ENCODE measurements around the gene EIF5B.
"Not testable (repeated sequence)": the region's sequence is repeated elsewhere in the genome, so short reads cannot be mapped to it uniquely, and the experiment has no call there.

EIF5B gene

GRCh38 chr2:99368854-99369253, 31.7 kb downstream of the EIF5B start:
- not testable (repeated sequence) for DNase-seq

- no peak for DNase-seq
Observed at GRCh38 chr2:99373144-99373543, 36.0 kb downstream of the EIF5B start.

GRCh38 chr2:99374747-99375146, 37.6 kb downstream of the EIF5B start:
- no peak for DNase-seq

DNA sequence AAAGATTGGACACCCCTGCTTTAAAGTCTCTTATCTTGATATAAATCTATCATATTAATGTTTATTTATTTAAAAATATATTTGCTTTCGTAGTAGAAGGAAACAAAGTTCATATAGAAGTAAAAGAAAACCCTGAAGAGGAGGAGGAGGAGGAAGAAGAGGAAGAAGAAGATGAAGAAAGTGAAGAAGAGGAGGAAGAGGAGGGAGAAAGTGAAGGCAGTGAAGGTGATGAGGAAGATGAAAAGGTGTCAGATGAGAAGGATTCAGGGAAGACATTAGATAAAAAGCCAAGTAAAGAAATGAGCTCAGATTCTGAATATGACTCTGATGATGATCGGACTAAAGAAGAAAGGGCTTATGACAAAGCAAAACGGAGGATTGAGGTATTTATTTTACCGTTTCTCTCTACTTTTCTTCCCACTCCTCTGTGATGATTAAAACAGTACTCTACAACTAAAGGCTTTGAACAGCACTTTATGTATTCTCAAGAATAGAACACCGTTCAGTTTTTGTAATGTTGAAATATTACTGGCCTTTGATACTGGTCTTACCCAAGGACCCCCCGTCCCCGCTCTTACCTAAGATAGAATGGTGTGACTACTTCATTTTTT, 39.2 kb downstream of the EIF5B start:
- no peak for DNase-seq

- no peak for DNase-seq
Observed at GRCh38 chr2:99377879-99378278, 40.7 kb downstream of the EIF5B start.

GRCh38 chr2:99380376-99381010, 43.3 kb downstream of the EIF5B start:
- DNase-seq: no peak

DNA sequence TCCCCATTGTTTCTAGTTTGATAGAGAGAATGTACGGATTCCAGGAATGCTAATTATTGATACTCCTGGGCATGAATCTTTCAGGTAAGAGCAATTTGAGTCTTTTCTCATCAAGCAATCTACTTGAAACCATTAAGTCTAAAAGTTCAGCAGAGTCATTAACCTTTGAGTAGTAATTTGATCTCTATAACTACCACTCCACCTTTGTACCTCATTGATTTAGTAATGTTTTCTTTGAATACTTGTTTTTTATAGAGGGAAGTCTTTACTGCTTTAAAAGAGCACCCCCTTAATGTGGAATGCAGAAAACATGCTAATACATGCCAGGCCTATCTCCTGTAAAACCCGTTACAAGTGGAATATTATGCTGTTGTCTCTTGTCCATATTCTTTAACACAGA, 45.0 kb downstream of the EIF5B start:
- no peak for DNase-seq

DNA sequence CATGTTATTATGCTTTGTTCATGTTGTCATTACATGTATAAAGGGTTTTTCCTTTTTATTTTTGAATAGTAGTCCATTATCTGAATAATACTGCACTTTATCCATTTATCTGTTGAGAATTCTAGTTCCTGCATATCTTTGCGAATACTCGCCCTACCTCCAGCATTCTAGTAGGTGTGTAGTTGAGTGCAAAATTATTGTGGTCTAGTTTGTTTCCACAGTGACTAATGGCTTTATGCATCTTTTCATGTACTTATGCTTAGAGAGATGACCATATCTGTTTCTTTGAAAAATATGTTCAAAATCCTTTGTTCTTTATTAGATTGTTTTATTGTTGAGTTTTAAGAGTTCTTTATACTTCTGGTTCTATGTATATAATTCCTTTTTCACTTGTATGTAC, 48.8 kb downstream of the EIF5B start:
- no peak for DNase-seq

DNA sequence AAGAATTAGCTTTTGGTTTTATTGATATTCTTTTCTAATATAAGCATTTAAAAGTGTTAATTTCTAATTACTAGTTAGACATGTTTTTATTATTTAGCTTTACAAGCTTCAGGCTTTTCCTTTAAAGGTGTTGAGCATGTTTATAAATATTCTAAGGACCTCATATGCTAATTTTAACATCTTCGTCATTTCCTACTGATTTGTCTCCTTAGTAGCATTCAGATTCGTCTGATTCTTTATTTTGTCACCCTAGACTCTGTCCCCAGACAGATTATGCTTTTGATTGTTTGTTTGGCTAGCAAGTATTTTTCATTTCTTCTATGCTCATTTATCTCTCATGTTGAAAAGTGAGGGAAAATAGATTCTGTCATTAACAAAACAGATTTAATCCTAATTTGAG, 51.7 kb downstream of the EIF5B start:
- DNase-seq: no peak

- DNase-seq: no peak
Observed at GRCh38 chr2:99389371-99389770, 52.2 kb downstream of the EIF5B start.

GRCh38 chr2:99389946-99390345, 52.8 kb downstream of the EIF5B start:
- no peak for DNase-seq

DNA sequence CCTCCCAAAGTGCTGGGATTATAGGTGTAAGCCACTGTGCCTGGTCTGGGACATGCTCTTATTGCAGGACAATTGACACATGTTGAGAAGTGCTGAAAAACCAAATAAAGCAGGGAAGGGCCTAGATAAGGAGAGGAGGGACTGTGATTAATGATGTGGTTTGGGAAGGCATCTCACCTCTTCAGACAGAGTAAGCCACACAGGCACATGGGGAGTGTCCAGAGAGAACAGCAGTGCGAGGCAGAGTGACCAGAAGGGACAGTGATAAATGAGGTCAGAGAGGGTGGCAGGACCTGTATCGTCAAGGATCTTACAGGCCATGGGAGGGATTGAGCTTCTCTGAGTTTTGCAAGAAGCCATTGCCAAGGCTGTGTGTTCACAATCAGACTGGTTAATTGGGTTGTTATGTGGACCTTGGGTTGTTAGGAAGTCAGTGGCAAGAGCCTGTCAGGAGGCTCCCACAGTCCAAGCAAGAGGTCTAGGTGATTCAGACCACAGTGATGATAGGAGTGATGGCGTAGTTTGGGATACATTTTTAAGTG, 58.5 kb downstream of the EIF5B start:
- DNase-seq: peak; percentile 9

DNA sequence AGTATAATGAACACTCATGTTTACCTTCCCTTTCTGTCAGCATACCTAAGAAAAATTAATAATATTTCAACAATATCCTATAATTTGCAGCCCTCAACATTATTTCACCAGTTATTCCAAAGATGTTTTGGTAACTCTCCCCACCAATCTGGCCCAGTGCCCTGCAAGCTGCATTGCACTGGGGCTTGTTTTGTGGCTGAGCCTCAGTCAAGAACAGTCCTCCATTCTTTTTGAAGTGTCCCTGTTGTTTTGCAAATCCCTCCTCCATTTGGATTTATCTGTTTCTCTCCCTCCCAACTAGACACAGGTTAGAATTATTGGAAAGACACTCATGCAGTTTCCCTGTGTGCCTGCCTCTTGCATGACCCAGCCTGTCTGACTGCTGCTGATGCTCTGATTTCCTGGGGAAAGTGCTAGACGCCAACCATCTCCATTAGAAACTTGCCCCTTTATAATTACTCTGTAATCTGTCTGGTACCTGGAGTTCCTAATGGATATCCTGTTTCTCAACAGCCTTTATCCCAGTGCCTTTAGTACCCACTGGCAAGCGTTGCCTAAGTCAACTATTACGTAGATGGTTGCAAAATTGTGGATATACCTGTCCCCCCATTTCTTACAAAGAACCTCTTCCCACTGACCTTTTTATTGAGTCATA, 60.2 kb downstream of the EIF5B start:
- DNase-seq: no peak

- DNase-seq: no peak
Observed at GRCh38 chr2:99398303-99398702, 61.1 kb downstream of the EIF5B start.

- no peak for DNase-seq
Observed at GRCh38 chr2:99399063-99399462, 61.9 kb downstream of the EIF5B start.

DNA sequence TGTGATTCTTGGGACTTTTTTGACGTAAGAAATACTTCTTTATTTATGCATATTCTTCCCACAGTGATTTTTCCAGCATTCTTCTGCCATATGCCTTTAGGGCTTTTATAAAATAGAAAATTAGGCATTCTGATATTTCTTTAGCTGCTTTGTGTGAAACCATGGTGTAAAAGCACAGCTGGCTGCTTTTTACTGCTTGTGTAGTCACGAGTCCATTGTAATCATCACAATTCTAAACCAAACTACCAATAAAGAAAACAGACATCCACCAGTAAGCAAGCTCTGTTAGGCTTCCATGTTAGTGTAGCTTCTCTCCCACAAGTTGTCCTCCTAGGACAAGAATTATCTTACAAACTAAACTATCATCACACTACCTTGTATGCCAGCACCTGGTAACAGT, 62.6 kb downstream of the EIF5B start:
- DNase-seq: no peak

- DNase-seq: no peak
Observed at GRCh38 chr2:99401841-99402240, 64.7 kb downstream of the EIF5B start.

DNA sequence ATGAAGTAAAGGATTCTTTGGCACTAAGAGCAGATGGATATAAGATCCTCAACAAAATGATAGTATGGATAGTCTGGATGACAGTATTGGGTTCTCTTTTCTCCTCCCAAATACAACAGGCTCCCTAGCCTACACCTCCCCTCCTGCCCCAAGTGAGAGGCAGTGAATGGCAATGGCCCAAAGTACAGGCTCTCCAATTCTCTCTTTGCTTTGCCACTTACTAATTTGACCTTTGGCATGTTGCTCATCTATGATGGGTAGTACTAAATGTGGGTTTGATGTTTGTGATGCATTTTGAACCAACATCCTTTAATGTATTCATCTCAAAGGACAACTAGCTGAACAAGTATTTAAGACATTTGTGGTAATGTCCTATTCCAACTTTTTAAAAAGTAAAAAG, 65.9 kb downstream of the EIF5B start:
- no peak for DNase-seq

GRCh38 chr2:99403524-99403923, 66.3 kb downstream of the EIF5B start:
- no peak for DNase-seq

- no peak for DNase-seq
Observed at GRCh38 chr2:99404039-99404796, 67.0 kb downstream of the EIF5B start.

DNA sequence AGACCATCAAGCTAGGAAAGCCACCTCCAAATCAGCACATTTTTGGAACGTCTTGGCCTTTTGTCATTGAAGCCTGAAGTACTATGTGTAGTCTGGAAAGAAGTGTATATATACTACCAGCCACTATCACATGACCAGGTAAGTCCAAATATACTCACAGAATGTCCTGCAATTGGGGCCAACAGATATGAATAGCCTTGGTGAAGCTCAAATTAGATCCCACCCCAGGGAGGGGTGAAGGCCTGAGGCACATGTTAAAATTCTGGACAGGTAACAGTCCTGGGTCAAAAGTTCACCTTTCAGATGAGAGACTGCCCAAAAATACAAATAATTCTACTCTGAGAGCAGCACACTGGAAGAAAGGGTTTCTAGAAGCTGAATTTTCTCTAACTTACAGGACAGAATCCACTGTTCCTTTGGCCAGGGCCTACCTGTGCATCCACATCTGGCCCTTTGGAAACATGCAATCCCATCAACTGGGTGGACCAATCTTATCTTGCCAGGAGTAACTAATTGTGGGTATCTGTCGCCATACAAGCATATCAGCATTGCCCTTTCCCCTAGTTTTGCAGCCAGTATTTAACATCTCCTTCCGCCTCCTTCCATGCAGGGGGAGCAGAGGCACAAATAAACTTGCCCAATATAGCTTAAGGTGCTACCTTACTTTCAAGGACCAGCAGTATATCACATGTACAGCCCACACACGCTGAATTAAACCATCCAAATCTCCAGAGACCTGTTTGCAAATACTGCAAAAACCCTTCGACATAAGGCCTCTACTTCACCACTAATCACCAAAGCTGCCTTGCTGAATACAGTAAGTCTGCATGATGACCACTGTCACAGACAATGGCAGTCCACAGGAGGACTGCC, 67.8 kb downstream of the EIF5B start:
- no peak for DNase-seq

GRCh38 chr2:99406137-99406536, 68.9 kb downstream of the EIF5B start:
- no peak for DNase-seq

DNA sequence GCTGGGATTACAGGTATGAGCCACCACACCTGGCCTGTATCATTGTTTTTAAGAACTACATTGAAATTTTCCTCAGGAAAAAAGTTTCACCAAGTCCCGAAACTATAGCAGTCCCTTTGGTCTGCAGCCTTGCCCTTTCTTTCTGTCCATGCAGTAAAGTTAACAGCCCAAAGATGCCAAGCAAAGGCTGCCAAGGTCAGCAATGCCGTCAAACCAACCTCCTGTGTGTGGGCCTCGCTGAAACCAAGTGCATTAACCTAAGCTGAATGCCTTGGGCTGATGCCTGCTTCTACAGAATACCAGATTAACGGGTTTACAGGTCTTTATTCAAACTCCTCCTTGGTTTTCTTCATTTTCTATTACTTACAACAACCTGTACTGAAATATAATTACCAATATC, 73.1 kb downstream of the EIF5B start:
- DNase-seq: no peak
